GM18520 (cell line): ENCODE measurements around the gene VEPH1.

Experiments
- ATAC-seq: cut with Tn5 transposase; IDR thresholded peaks from one replicate; pipeline ENCODE4 v1.9.1; 2021; ENCODE audit not compliant: unreplicated experiment

Gene VEPH1

GRCh38 chr3:157479464-157480243 is 23.6 kb downstream of the VEPH1 start:
- ATAC-seq: no peak

DNA sequence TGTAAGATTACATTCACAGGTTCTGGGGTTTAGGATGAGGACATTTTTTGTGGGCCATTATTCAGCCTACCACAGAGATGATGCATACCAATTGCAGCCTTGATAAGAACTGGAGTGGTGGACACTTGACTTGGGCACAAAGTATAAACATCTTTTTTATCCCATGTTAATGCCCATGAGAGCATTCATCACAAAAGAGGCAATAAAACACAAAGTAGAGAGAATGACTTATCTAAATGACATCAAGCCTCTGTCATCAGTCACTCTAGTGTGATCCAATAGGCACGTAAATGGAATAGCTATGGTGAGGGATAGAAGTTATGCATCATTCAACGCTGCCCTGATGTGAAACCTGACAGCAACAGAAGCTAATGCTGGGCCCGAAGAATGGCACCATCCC is 25.8 kb downstream of the VEPH1 start:
- no peak for ATAC-seq

DNA sequence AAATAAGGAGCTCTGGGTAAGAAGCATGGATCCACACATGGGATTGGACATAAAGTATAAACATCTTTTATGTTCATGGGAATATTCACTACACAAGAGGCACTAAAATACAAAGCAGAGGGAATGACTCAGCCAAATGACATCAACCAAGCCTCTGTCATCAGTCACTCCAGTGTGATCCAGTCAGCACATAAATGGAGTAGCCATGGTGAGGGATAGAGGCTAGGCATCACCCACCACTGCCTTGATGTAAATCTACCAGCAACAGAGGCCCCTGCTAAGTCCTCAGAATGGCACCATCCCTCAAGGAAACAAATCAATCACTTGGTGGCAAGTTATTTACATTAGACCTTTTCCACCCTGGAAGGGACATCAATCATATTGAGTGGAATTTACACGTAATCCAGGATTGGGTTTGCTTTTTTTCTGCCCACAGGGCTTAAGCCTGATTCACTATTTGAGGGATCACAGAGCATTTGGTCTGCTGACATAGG is 27.2 kb downstream of the VEPH1 start:
- no peak for ATAC-seq

DNA sequence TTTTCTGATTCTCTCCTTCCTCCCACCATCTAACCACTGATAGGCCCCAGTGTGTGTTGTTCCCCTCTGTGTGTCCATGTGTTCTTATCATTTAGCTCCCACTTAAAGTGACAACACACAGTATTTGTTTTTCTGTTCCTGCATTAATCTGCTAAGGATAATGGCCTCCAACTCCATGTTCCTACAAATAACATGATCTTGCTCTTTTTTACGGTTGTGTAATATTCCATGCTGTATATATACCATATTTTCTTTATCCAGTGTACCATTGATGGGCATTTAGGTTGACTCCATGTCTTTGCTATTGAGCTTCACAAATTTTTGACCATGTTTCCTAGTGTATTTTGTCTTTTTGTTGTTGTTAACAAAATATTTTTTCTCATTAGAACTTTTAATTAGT is 30.6 kb downstream of the VEPH1 start:
- no peak for ATAC-seq

DNA sequence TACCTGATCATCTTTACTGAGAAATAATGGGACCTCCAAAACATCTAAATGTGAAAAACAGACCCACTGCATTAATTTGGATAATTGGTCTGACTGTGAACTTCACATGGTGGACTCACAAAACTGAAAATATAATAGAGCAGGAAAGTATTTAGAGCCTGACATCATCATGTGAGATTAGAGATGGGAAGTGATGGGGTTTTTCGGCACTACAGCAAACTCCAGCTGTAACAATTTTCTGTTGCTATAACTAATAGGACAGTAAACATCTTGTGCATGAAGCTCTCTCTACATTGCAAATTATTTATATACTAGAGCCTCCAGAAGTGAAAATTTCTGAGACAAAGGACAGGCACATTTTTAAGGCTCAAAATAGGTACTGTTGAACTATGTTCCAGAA is 32.2 kb downstream of the VEPH1 start:
- no peak for ATAC-seq

DNA sequence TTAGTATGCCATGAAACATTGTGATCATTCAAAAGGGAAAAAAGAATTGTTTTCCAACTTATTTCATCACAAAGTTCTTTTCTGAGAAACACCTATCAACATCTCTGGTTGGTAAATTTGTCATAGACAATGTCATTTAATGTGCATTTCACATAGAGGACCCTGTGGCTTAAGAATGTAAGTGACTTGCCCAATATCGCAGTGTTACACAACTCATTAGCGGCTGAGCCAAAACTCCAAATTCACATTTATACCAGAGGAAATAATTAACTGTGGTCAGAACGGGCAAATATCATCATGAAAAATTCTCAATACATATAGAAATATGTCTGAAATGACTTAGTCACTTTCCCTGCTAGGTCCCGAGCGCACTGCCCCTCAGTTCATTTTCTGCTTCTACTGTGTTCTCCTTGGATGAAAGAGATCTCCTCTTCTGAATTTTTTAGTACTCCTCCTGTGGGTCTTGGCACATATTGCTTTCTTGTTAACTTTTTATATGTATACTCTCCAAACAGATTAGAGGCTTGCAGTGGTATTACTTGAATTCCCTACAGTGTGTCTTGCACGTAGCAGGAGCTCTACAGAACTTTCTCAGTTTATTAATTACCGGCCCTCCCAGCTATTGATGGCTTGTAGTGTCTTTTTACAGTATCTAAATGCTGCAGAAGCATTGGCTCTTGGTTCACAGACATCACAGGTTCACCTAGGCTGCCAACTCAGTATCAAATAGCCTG is 33.5 kb downstream of the VEPH1 start:
- ATAC-seq: no peak

DNA sequence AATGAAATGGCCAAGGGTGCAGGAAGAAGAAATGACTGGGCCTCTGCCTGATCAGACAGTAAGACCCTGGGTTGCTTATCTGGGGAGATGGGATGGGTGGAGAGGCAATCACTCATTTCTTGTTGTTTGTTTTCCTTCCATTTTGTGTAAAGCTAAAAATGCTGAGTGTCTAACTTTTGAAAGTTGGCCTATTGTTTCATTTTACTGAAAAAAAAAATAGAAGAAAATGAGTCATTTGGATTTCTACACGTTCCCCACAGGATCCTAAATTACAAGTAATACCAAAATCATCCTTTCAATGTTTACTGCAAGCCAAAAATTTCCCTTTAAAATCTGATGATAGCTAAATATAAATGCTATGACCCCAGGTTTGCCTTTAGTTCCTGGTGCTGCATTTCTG is 36.0 kb downstream of the VEPH1 start:
- no peak for ATAC-seq

DNA sequence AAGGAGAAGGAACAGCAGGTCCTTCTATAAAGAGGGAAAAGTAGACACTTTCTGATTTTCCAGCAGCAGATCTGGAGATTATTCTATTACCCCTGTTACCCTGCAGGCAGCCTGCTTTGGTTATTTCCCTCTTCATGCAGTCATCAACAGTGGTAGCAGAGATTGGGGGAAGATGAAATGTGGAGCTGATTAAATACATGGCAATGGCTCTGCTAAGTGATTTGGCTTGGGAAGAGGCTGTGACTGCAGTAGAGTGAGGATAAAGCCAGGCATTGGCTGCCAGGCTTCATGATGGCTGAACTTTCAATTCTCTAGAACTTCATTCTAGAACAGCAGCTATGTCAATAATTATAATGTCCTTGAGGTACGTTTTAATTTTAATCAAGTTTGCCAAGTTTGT is 37.5 kb downstream of the VEPH1 start:
- no peak for ATAC-seq

- ATAC-seq: no peak
These were observed 38.9 kb downstream of the VEPH1 start for GRCh38 chr3:157464321-157464720.

- no peak for ATAC-seq
These were observed 39.4 kb downstream of the VEPH1 start for GRCh38 chr3:157463816-157464215.

DNA sequence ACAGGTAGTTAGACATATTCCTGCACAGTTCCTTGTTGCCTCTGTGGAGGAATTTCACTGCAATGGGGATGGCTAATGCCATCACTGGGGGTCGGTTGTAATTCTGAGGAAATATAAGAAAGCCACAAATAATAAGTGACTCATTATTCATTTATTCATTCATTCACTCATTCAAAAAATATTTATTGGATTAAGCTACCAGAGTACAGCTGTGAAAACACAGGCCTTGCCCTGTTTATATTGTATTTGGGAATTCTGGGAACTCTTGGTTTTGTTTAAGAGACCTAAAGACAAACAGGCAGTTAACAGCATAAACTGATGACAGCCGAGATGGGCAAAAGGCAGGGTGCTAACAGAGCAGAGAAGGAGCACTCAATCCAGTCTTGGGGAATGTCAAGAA is 43.0 kb downstream of the VEPH1 start:
- ATAC-seq: no peak

DNA sequence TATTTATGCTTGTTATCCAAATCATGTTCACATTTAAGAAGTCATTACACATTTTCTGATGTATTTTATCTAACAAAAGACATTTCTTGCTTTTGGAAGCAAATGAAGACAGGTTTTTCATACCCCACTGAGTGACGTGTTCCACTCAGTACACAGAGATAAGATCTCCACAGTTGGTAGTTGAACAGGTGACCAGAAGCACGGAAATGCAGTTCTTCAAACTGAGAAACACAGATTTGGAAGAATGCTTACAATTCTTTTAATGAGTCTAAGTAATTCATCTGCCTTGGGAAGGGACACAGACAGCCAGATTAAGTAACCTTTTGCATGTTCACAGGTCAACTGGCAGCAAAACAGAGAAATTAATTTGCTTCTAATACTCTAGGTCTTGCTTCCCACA is 43.5 kb downstream of the VEPH1 start:
- ATAC-seq: no peak

- ATAC-seq: no peak
These were observed 49.4 kb downstream of the VEPH1 start for GRCh38 chr3:157453824-157454223.

DNA sequence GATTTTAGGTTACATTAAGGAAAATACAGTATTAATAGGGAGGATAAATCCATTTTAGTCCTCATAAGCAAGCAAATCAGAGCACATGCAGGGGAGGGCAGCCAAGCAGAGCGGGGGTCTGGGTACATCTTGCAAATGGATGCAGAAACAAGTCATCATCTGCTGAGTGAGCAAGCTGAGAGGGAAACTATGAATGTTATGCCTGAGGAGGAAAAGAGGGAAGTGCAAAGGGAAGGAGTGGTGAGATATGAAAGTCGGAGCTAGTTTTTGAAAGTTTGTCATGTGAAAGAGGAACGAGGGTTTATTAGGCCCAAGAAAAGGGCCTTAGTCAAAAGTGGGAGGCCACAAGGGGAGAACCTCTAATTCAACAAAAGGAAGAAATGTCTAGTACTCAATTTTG is 51.1 kb downstream of the VEPH1 start:
- ATAC-seq: no peak

DNA sequence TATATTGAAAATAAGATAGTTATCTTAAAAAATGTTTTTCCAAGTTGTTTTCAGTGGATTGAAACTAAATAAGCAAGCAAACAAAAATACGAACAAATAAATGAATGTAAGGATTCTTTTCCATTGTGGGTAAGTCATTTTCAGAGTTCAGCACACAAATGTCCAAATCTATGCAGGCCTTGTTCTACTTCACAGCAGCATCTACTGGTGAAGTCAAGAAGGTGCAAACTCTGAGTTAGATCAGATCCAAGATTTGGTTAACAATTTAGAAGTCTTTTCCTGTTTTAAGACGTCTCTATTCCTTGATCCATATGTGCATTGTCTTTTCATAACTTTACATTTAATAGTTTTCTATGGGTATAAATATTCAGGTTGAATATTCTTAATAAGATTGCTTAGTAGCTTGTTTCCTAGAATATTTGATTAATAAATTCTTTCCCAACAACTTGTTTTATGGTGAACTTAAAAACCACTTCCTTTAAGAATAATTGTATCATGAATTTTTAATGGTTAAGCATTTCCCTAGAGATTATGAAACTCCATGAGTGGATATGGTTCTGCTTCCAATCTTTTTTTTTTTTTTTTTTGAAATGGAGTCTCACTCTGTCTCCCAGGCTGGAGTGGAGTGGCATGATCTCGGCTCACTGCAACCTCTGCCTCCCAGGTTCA is 56.1 kb downstream of the VEPH1 start:
- ATAC-seq: no peak

- no peak for ATAC-seq
These were observed 57.4 kb downstream of the VEPH1 start for GRCh38 chr3:157445857-157446256.

- no peak for ATAC-seq
These were observed 58.4 kb downstream of the VEPH1 start for GRCh38 chr3:157444797-157445184.

DNA sequence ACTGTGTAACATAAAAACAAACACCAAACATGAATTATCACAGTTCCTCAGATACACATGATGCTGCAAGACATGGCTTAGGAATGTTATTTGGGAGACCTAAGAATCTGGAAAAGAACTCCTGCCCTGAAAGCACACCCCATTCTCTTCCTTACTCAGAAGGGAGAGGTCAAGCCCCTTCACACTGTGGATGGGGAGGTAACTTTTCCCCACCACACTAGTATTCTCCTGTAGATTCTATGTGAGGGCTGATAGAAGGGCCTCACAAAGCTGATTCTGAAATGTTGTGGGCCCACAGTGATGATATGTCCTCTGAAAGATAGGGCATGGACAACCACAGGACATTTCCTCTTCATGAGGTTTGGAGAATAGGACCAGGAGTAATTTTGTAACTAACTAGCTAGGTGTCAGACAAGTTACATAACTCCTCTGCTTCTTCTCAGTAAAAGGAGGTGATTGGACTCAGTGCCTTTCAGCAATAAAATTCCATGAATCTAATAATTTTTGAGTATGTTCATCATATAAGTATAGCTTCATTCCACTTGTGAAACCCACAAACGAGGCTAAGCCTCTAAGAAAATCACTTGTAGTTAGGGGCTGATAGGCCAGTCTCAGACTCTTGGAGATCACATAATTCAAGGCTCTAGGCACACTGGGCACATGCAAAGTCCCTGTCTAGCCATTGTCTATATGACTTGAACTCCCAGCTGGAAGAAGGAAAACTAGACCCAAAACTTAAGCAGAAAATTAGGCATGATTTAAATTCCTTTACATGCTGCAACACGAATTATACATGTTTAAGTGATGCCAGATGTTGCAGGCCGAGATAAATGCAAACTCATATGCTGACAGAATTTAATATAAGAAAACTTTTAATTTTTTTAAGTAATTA is 59.1 kb downstream of the VEPH1 start:
- no peak for ATAC-seq

- no peak for ATAC-seq
These were observed 60.5 kb downstream of the VEPH1 start for GRCh38 chr3:157442729-157443128.

DNA sequence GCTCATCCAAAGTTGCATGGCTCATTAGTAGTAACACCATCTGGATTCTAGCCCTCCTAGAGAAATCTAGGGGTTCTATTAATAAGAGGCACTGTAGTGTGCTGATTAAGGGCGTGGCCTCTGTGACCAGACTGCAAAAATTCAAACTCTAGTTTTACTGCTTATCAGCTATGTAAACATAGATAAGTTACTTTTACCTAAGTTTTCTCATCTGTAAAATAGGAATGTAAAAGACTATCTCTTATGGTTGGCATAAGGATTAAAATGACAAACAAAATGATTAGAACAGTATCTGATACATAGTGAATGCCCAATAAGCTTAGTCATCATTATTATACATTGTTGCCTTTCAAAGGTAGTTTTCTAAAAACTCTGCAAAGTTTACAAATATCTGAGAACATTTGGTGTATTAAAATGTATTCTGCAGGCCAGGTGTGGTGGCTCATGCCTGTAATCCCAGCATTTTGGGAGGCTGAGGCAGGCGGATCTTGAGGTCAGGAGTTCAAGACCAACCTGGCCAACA is 62.1 kb downstream of the VEPH1 start:
- no peak for ATAC-seq
